Kidney (tissue), 14 donors: ENCODE data around the gene TTC39B. TPM values are rescaled to one million over a fixed set of nuclear protein-coding genes. Genes with fewer than 3 reads are reported as not detected.
A peak's percentile ranks its signal among the peaks of the same experiment; 100 is the strongest.

Source experiments
- DNase-seq, 5 donors: peaks; one replicate each; pipeline ENCODE4 v3.0.0-alpha.2; 2013 to 2020
- FAIRE-seq: peaks from 2 replicates; lab custom pipeline; 2012; peaks lifted over from hg19 to GRCh38; lab: Jason Lieb, UNC
- H3K27ac ChIP-seq, 2 donors: one replicate each; pipeline ENCODE4 v1.7.0; 2013; ENCODE audit warnings: low read depth in 2 of 2, low read length in 2 of 2, inconsistent platforms in 1 of 2
- H3K27me3 ChIP-seq: one replicate; pipeline ENCODE4 v1.7.1; 2013; ENCODE audit warnings: low read length, inconsistent platforms; ENCODE audit not compliant: control insufficient read depth, insufficient read depth
- H3K36me3 ChIP-seq, 3 donors: one replicate each; pipeline versions ENCODE4 v1.7.0 to v1.7.1; 2013; ENCODE audit warnings: low read length in 3 of 3, control low read depth in 1 of 3, inconsistent platforms in 1 of 3; ENCODE audit not compliant: insufficient read depth in 3 of 3, control insufficient read depth in 2 of 3
- H3K4me1 ChIP-seq, 3 donors: one replicate each; pipeline versions ENCODE4 v1.7.0 to v1.7.1; 2013; ENCODE audit warnings: low read length in 3 of 3, inconsistent platforms in 1 of 3, low read depth in 1 of 3; ENCODE audit not compliant: control insufficient read depth in 2 of 3, insufficient read depth in 2 of 3
- H3K4me3 ChIP-seq, 3 donors: one replicate each; pipeline versions ENCODE4 v1.7.0 to v1.8.1; 2013; ENCODE audit warnings: low read length in 3 of 3, control low read depth in 1 of 3, inconsistent platforms in 1 of 3
- H3K9ac ChIP-seq, 3 donors: one replicate each; pipeline versions ENCODE4 v1.7.0 to v1.7.1; 2013; ENCODE audit warnings: low read length in 3 of 3, control low read depth in 1 of 3, inconsistent platforms in 1 of 3
- H3K9me3 ChIP-seq, 3 donors: one replicate each; pipeline versions ENCODE4 v1.7.0 to v1.7.1; 2013; ENCODE audit warnings: low read length in 3 of 3, control low read depth in 1 of 3, inconsistent platforms in 1 of 3; ENCODE audit not compliant: control insufficient read depth in 2 of 3, insufficient read depth in 1 of 3
- CTCF ChIP-seq: IDR thresholded peaks from 3 replicates; pipeline ENCODE4 v1.5.1; 2012; ENCODE audit warnings: mild to moderate bottlenecking, moderate library complexity, borderline replicate concordance; ENCODE audit not compliant: insufficient read depth; ENCODE audit errors: extremely low read depth
- intact Hi-C: fragments of 100-400 bp; cut with DNase I; formaldehyde crosslinking; loops from one replicate; pipeline ENCODE4 v1.11.1; 2022
- polyA plus RNA-seq: library from polyadenylated mRNA; stranded (reverse); fragments of 350-450 nt; fragmentation: Illumina TruSeq; extraction: RNeasy Lipid Tissue Mini Kit (QIAGEN cat#74804); gene quantifications from one replicate; pipeline ENCODE4 v1.2.3, GENCODE V29; 2014; ENCODE audit warnings: low read depth, low replicate concordance; ENCODE audit not compliant: insufficient read depth
- total RNA-seq: library from RNA; stranded (reverse); fragmentation: NEBNext Ultra II Directional; extraction: Animal tissue kit (Norgen Biotek cat#: 25700); gene quantifications from one replicate; pipeline ENCODE4 v1.2.1, GENCODE V29; 2021
- donor health status: control.
- donor health status: control.
- donor health status: control.
- donor health status: control.
- donor health status: control.
- donor health status: DM: yes; HTN: yes; CAD: no.
- donor health status: Normal renal cell carcinoma (clear cell type).

TTC39B gene
- total and polyA plus RNA-seq, 2 donors from 2014 or later, result 4.9 to 22.0 TPM

- no peak for FAIRE-seq
- H3K27me3 ChIP-seq, result no peaks in the 10 kb centered on the region
Observed at GRCh38 chr9:15264918-15265317, 42.1 kb downstream of the TTC39B start.

GRCh38 chr9:15262581-15262980 lies 44.4 kb downstream of the TTC39B start:
- FAIRE-seq (no peak), DNase-seq (no peak)
- no peak overlapping the region for H3K27ac ChIP-seq
- no peaks in the 10 kb centered on the region for H3K27me3 ChIP-seq
- peaks cover 0 to 2% (median 0%) of the 10 kb centered on the region in 3 donors for H3K36me3 ChIP-seq
- no peak overlapping the region for H3K4me3 ChIP-seq
- intact Hi-C loops, result no loop called here
- no peak for TF ChIP-seq CTCF
- H3K9ac ChIP-seq, result no peak overlapping the region
- no peaks in the 10 kb centered on the region for H3K9me3 ChIP-seq
- H3K4me1 ChIP-seq, result no peaks in the 10 kb centered on the region

More at GRCh38 chr9:15264918-15265317, 42.1 kb downstream of the TTC39B start:
- Histone ChIP-seq H3K27ac (no peak overlapping the region), H3K9ac (no peak overlapping the region), H3K9me3 (no peaks in the 10 kb centered on the region), H3K4me3 (no peak overlapping the region), H3K4me1 (no peaks in the 10 kb centered on the region), H3K36me3 (peaks cover 0 to 2% (median 0%) of the 10 kb centered on the region in 3 donors)
- intact Hi-C loops, result no loop called here
- no peak for TF ChIP-seq CTCF
- DNase-seq, result no peak

- no peak overlapping the region for H3K4me3 ChIP-seq
- FAIRE-seq (no peak), DNase-seq (no peak)
- no peak for TF ChIP-seq CTCF
- no peak overlapping the region for H3K27ac ChIP-seq
- no peaks in the 10 kb centered on the region for H3K36me3 ChIP-seq
- no peaks in the 10 kb centered on the region for H3K4me1 ChIP-seq
- no peak overlapping the region for H3K9ac ChIP-seq
- no peaks in the 10 kb centered on the region for H3K27me3 ChIP-seq
- intact Hi-C loops, result no loop called here
- no peaks in the 10 kb centered on the region for H3K9me3 ChIP-seq
Observed at GRCh38 chr9:15256426-15256825, 50.6 kb downstream of the TTC39B start.

- no peak overlapping the region for H3K9ac ChIP-seq
- peak in 1 of 5 donors; percentile 18 for DNase-seq
- intact Hi-C loops, result no loop called here
- no peak for TF ChIP-seq CTCF
- H3K9me3 ChIP-seq, result no peaks in the 10 kb centered on the region
- FAIRE-seq, result no peak
- H3K4me1 ChIP-seq, result no peaks in the 10 kb centered on the region
- no peaks in the 10 kb centered on the region for H3K36me3 ChIP-seq
- no peak overlapping the region for H3K4me3 ChIP-seq
- H3K27ac ChIP-seq, result no peak overlapping the region
- H3K27me3 ChIP-seq, result no peaks in the 10 kb centered on the region
Observed at GRCh38 chr9:15253786-15254185, 53.2 kb downstream of the TTC39B start.
